CD14-positive monocyte (primary cell): ENCODE results near the gene NMU. TPM values are rescaled to one million over a fixed set of nuclear protein-coding genes. Genes with fewer than 3 reads are reported as not detected.

Source experiments
- DNase-seq, 3 donors: peaks; one replicate each; pipeline ENCODE4 v3.0.0-alpha.2; 2011 to 2022
- H2AFZ ChIP-seq: 2 replicates; pipeline ENCODE4 v1.6.0; 2012; ENCODE audit warnings: mild to moderate bottlenecking, low read depth, low read length, inconsistent platforms; ENCODE audit not compliant: insufficient read depth, poor library complexity, severe bottlenecking
- H3K27ac ChIP-seq, 2 donors: 1 replicate in 1 of 2; 2 replicates in 1 of 2; pipeline ENCODE4 v1.5.1; 2012 to 2013; ENCODE audit warnings: low read length in 2 of 2, control low read depth in 1 of 2, inconsistent platforms in 1 of 2, low read depth in 1 of 2, mild to moderate bottlenecking in 1 of 2
- H3K27me3 ChIP-seq, 2 donors: one replicate each; pipeline versions ENCODE4 v1.6.0 to v1.6.1; 2011 to 2013; ENCODE audit warnings: low read length in 2 of 2; ENCODE audit not compliant: control insufficient read depth in 2 of 2, insufficient read depth in 2 of 2
- H3K36me3 ChIP-seq, 2 donors: replicated peaks in 1 of 2; 1 replicate in 1 of 2; 2 replicates in 1 of 2; pipeline versions ENCODE4 v1.5.1 to v1.6.1; 2012 to 2013; ENCODE audit warnings: low read length in 2 of 2, control low read depth in 1 of 2, inconsistent platforms in 1 of 2, mild to moderate bottlenecking in 1 of 2; ENCODE audit not compliant: insufficient read depth in 2 of 2, control insufficient read depth in 1 of 2
- H3K4me1 ChIP-seq, 2 donors: 1 replicate in 1 of 2; 2 replicates in 1 of 2; pipeline versions ENCODE4 v1.5.1 to v1.6.1; 2012 to 2013; ENCODE audit warnings: low read length in 2 of 2, control low read depth in 1 of 2, inconsistent platforms in 1 of 2, mild to moderate bottlenecking in 1 of 2, moderate library complexity in 1 of 2; ENCODE audit not compliant: insufficient read depth in 2 of 2, control insufficient read depth in 1 of 2
- H3K4me2 ChIP-seq: replicated peaks from 2 replicates; pipeline ENCODE3; 2012; ENCODE audit warnings: low read length, moderate library complexity, mild to moderate bottlenecking; ENCODE audit not compliant: poor library complexity, severe bottlenecking; ENCODE audit errors: extremely low read depth
- H3K4me3 ChIP-seq, 3 experiments: fragments of 200-600 bp in 1 of 3; sonication (generic) in 1 of 3; replicated peaks in 1 of 3; 1 replicate in 2 of 3; 2 replicates in 1 of 3; pipeline ENCODE4 v1.5.1; 2011 to 2013; ENCODE audit warnings: low read length in 3 of 3, mild to moderate bottlenecking in 3 of 3, control low read depth in 2 of 3, low read depth in 2 of 3, inconsistent platforms in 1 of 3, moderate library complexity in 1 of 3
- H3K79me2 ChIP-seq: 2 replicates; pipeline ENCODE4 v1.6.0; 2012; ENCODE audit warnings: mild to moderate bottlenecking, control low read depth, inconsistent platforms, low read length, moderate library complexity; ENCODE audit not compliant: insufficient read depth
- H3K9ac ChIP-seq: 2 replicates; pipeline ENCODE4 v1.6.0; 2017; ENCODE audit warnings: low read length, mild to moderate bottlenecking; ENCODE audit not compliant: insufficient read depth, poor library complexity, severe bottlenecking
- H3K9me3 ChIP-seq, 2 donors: replicated peaks in 1 of 2; 1 replicate in 1 of 2; 2 replicates in 1 of 2; pipeline versions ENCODE4 v1.5.1 to v1.6.1; 2012 to 2013; ENCODE audit warnings: low read length in 2 of 2, control low read depth in 1 of 2; ENCODE audit not compliant: control insufficient read depth in 1 of 2, insufficient read depth in 1 of 2
- H4K20me1 ChIP-seq: 2 replicates; pipeline ENCODE4 v1.6.0; 2012; ENCODE audit warnings: mild to moderate bottlenecking, low read length, control low read depth, moderate library complexity; ENCODE audit not compliant: insufficient read depth
- H3K27ac Mint-ChIP-seq, 7 donors: one replicate each; pipeline ENCODE4 v1.8.0; 2020; ENCODE audit warnings: mild to moderate bottlenecking in 7 of 7, mixed read lengths in 7 of 7, moderate library complexity in 6 of 7, inconsistent platforms in 2 of 7
- H3K27me3 Mint-ChIP-seq, 3 donors: one replicate each; pipeline ENCODE4 v1.8.0; 2021 to 2022; ENCODE audit warnings: low read depth in 3 of 3, mild to moderate bottlenecking in 3 of 3, mixed read lengths in 3 of 3, moderate library complexity in 3 of 3, inconsistent platforms in 1 of 3
- H3K36me3 Mint-ChIP-seq, 2 donors: one replicate each; pipeline ENCODE4 v1.8.0; 2020; ENCODE audit warnings: mixed read lengths in 2 of 2, inconsistent platforms in 1 of 2, mild to moderate bottlenecking in 1 of 2
- H3K4me1 Mint-ChIP-seq: one replicate; pipeline ENCODE4 v1.8.0; 2020; ENCODE audit warnings: mild to moderate bottlenecking, mixed read lengths
- H3K4me3 Mint-ChIP-seq, 2 donors: one replicate each; pipeline ENCODE4 v1.8.0; 2020; ENCODE audit warnings: mild to moderate bottlenecking in 2 of 2, mixed read lengths in 2 of 2, moderate library complexity in 1 of 2
- H3K9me3 Mint-ChIP-seq, 7 donors: one replicate each; pipeline ENCODE4 v1.8.0; 2020 to 2022; ENCODE audit warnings: mixed read lengths in 7 of 7, mild to moderate bottlenecking in 6 of 7, moderate library complexity in 6 of 7, inconsistent platforms in 2 of 7
- WGBS: methylation state at CpG from one replicate; pipeline ENCODE4 v1.1.5; 2013; ENCODE audit warnings: missing lambda C conversion rate; ENCODE audit not compliant: insufficient coverage; 5-methylcytosine and 5-hydroxymethylcytosine counted together
- intact Hi-C, 2 donors: fragments of 100-400 bp; cut with micrococcal nuclease; formaldehyde crosslinking; loops; one replicate each; pipeline versions ENCODE4 v1.15.0 to v1.15.1; 2023
- polyA plus RNA-seq, 3 donors: library from polyadenylated mRNA; depleted of rRNA in 1 of 3; unstranded in 2 of 3; stranded (reverse) in 1 of 3; fragments of 300-500 nt in 2 of 3; fragments of >200 nt in 1 of 3; fragmentation: Illumina TruSeq in 2 of 3; gene quantifications; 1 replicate in 2 of 3; 2 replicates in 1 of 3; pipeline ENCODE4 v1.2.3, GENCODE V29; 2012 to 2021
- TF ChIP-seq, protein P1 (sequence below): fragments of 200-600 bp; IDR thresholded peaks from one replicate; pipeline ENCODE4 v1.8.0; 2022; ENCODE audit warnings: antibody characterized with exemption, mild to moderate bottlenecking

The NMU gene
- polyA plus RNA-seq, 3 donors: not detected

DNA sequence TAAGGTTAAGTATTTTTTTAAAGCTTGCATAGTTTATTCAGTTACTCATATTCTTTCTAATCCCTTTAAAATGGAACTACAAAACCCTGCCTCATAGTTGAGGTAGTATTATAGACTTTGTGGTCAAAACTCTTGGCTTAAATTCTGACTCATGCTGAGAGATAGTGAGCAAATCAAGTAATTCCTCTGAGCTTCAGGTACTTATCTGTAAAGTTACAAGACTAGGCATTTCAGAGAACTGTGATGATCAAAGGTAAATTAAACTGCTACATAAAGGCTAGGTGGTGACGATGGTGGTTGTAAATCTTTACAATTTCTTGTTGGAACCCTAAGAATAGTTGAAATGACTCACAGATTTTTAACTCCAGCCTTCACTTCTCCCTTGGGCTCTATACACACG, 86.2 kb downstream of the NMU start:
- Histone ChIP-seq H3K9ac (no peak overlapping the region), H2AFZ (no peak overlapping the region), H3K27me3 (peaks cover 3 to 9% of the 10 kb centered on the region in 2 donors), H3K4me3 (no peak overlapping the region), H4K20me1 (no peaks in the 10 kb centered on the region), H3K4me1 (peaks cover 14 to 18% of the 10 kb centered on the region in 2 donors), H3K9me3 (no peaks in the 10 kb centered on the region), H3K27ac (no peak overlapping the region), H3K4me2 (no peak overlapping the region), H3K36me3 (no peaks in the 10 kb centered on the region), H3K79me2 (peaks cover 12% of the 10 kb centered on the region)
- no peak for DNase-seq
- no peak overlapping the region for H3K27ac Mint-ChIP-seq
- peaks cover 8 to 24% (median 22%) of the 10 kb centered on the region in 3 donors for H3K27me3 Mint-ChIP-seq
- WGBS: no CpG with 5 or more reads among the region's 2 CpGs
- H3K36me3 Mint-ChIP-seq: no peaks in the 10 kb centered on the region
- TF ChIP-seq, protein P1, sequence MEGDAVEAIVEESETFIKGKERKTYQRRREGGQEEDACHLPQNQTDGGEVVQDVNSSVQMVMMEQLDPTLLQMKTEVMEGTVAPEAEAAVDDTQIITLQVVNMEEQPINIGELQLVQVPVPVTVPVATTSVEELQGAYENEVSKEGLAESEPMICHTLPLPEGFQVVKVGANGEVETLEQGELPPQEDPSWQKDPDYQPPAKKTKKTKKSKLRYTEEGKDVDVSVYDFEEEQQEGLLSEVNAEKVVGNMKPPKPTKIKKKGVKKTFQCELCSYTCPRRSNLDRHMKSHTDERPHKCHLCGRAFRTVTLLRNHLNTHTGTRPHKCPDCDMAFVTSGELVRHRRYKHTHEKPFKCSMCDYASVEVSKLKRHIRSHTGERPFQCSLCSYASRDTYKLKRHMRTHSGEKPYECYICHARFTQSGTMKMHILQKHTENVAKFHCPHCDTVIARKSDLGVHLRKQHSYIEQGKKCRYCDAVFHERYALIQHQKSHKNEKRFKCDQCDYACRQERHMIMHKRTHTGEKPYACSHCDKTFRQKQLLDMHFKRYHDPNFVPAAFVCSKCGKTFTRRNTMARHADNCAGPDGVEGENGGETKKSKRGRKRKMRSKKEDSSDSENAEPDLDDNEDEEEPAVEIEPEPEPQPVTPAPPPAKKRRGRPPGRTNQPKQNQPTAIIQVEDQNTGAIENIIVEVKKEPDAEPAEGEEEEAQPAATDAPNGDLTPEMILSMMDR: no peak
- no peak overlapping the region for H3K4me3 Mint-ChIP-seq
- intact Hi-C loops: loop anchor here (5.0 kb wide), 2 partner anchors 153 to 302 kb away; partner anchors contain the start of genes EXOC1 (in 2 of the 2) and TMEM165 (in 2 of the 2)
- peaks cover 4 to 9% (median 6%) of the 10 kb centered on the region in 7 donors for H3K9me3 Mint-ChIP-seq
- H3K4me1 Mint-ChIP-seq: peaks cover 12% of the 10 kb centered on the region

DNA sequence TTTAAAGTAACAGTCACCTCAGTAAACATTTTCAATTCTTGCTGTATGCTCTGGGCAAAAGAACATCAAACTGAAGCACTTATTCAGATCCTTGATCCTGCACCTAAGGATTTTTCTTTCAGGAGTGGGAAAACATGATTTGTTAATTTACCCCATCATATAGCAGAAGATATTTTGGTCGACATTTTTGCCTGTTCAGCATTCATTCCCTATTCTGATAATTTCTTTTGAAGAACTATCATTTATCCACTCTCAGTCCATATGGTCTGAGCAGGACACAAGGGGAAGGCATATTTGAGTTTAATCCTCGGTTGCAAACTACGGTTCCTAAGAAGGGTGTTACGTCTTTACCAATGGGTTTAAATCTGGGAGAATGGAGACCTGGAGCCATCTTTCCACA, 88.2 kb downstream of the NMU start:
- TF ChIP-seq, protein P1: no peak
- Histone ChIP-seq H3K4me2 (peak overlapping the region; percentile 91), H3K36me3 (no peaks in the 10 kb centered on the region), H4K20me1 (peaks cover 7% of the 10 kb centered on the region), H3K79me2 (peaks cover 32% of the 10 kb centered on the region), H2AFZ (peak overlapping the region; percentile 98), H3K4me1 (peaks cover 14 to 18% of the 10 kb centered on the region in 2 donors), H3K9me3 (no peaks in the 10 kb centered on the region), H3K27ac (no peak overlapping the region), H3K27me3 (peaks cover 3 to 9% of the 10 kb centered on the region in 2 donors), H3K4me3 (peak overlapping the region in 1 of 3 experiments; percentile 96), H3K9ac (no peak overlapping the region)
- no peak for DNase-seq
- Mint-ChIP-seq H3K27me3 (peaks cover 8 to 26% (median 22%) of the 10 kb centered on the region in 3 donors), H3K36me3 (peaks cover 0 to 3% of the 10 kb centered on the region in 2 donors), H3K9me3 (peaks cover 4 to 8% (median 6%) of the 10 kb centered on the region in 7 donors), H3K4me1 (peaks cover 17% of the 10 kb centered on the region), H3K27ac (no peak overlapping the region), H3K4me3 (peak overlapping the region; percentile 22 to 85)
- intact Hi-C loops: loop anchor here (5.0 kb wide), 2 partner anchors 151 to 304 kb away; partner anchors contain the start of genes EXOC1 (in 2 of the 2) and TMEM165 (in 2 of the 2)
- no CpG with 5 or more reads among the region's 4 CpGs for WGBS
